Measurements from ENCODE around the gene MAGEB6. TPM values are rescaled to one million over a fixed set of nuclear protein-coding genes. Genes with fewer than 3 reads are reported as not detected.
"Not testable (repeated sequence)": the region's sequence is repeated elsewhere in the genome, so short reads cannot be mapped to it uniquely, and the experiment has no call there.

MAGEB6 gene, protein sequence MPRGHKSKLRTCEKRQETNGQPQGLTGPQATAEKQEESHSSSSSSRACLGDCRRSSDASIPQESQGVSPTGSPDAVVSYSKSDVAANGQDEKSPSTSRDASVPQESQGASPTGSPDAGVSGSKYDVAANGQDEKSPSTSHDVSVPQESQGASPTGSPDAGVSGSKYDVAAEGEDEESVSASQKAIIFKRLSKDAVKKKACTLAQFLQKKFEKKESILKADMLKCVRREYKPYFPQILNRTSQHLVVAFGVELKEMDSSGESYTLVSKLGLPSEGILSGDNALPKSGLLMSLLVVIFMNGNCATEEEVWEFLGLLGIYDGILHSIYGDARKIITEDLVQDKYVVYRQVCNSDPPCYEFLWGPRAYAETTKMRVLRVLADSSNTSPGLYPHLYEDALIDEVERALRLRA
- not detected for polyA plus RNA-seq (ENCODE audit: insufficient read length in 12 of 12)
- long read RNA-seq, donor 1, result 0 reads
- long read RNA-seq, donor 2, result 0 reads
- long read RNA-seq, donor 3, result 0 reads
- long read RNA-seq, donor 4, result 0 reads
- long read RNA-seq, donor 5, result 0 reads
- long read RNA-seq, donor 6, result 0 reads
- long read RNA-seq, donor 7, result 0 reads
- long read RNA-seq, donor 8, result 0 reads
- long read RNA-seq, donor 9, result 0 reads
- long read RNA-seq, donor 10, result 0 reads
- long read RNA-seq, donor 11, result 0 reads

DNA sequence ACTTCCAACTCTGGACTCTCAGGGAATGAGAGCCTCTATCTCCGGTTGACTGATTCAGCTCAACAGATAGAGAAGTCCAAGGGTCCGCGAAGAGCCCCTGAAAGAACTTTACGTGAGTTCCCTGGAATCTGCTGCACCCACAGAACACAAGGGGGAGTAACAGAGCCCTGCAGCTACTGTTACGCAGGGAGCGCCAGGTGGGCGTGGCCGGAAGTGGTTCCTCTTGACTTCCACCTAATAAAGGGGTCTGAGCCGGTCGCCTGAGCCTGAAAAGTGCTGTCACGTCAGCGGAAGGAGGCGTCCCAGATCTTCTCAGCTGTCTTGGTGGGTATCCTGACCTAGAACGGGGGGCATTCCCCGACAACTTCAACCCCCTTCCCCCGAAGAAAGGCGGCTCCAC is at the start of gene MAGEB6:
TSS of gene MAGEB6 (plus strand) at position 237 of the 400 bp plus-strand sequence. CDS start 1,407 bp downstream, outside the sequence.
- DNase-seq, result no peak

DNA sequence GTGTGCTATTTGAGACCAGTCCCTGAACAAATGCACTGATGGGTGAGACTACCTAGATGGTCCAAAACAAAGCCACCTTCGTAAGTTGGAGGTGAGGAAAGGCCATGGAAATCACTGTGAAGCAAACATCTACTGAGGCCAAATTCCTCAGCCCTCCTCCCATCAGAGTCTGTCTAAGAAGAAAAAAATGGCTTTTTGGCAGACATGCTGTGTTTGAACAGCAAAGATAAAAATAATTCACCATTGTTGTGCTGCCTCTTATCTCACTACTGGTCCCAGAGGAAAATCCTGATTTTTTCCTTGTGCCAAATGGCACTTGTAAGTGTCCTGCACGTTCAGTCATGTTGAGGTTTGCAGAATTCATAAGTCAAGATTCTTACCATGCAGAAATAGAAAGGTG is 46.2 kb upstream of the MAGEB6 start:
- no peak for DNase-seq

DNA sequence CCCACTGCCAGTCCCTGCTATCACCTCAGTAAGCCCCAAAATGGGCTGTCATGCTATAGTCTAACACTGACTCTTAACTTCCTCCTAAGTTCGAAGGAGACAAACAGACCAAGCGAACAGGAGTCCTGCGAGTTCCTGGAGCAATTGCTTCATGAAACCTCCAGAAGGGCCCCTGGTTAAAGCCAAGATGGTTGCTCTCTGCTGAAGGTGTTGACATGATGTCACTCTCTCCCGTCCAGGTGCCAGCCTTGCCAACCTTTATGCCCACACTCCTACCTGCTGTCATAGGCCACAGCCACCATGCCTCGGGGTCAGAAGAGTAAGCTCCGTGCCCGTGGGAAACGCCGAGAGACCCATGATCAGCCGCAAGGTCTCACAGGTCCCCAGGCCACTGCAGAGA is 31.9 kb upstream of the MAGEB6 start, which contains the start of gene MAGEB6B:
TSS of gene MAGEB6B (plus strand) at position 301 of the 400 bp plus-strand sequence. CDS start at position 301, 0 bp downstream.
- DNase-seq, result no peak

DNA sequence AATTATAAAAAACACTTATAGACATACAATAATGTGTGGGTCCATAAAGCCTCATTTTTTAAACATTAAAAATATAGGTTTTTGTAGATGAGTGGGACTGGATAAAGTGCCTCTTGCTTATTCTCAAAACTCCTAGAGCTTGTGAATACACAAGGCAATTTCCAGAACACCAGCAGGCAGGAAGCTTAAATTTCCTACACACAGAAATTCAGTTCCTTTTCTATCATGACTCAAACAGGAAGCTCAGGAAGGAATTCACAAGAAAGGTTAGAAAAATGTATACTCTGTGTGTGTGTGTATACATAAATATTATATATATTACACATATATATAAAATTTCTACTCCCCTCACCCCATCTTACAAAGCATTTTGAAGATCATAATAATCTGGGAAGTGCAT is 11.3 kb downstream of the MAGEB6 start:
- no peak for DNase-seq

DNA sequence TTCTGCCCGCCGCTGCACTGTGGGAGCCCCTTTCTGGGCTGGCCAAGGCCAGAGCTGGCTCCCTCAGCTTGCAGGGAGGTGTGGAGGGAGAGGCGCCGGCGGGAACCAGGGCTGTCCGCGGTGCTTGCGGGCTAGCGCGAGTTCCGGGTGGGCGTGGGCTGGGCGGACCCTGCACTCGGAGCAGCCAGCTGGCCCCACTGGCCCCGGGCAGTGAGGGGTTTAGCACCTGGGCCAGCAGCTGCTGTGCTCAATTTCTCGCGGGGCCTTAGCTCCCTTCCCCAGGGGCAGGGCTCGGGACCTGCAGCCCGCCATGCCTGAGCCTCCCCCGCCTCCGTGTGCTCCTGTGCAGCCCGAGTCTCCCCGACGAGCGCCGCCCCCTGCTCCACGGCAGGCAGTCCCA is 12.5 kb downstream of the MAGEB6 start:
- DNase-seq, result not testable (repeated sequence)

DNA sequence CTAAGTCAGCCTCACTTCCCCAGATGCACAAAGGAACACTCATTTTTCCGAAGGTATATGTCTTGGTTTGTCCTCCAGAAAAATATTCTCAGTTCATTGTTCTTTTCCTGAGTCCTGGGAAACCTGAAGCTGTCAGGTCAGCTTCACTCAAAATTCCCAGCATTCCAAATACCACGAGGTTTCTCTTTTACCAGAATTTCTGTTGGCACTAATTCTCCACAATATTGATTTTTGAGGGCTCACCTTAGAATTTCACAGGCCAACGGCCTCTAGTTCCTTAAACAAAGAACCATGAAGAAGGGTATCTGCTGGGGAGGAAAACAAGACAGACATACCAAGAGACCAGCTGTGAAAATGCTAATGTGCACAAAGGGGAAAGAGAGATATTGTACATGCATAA is 15.8 kb downstream of the MAGEB6 start:
- DNase-seq, result no peak

DNA sequence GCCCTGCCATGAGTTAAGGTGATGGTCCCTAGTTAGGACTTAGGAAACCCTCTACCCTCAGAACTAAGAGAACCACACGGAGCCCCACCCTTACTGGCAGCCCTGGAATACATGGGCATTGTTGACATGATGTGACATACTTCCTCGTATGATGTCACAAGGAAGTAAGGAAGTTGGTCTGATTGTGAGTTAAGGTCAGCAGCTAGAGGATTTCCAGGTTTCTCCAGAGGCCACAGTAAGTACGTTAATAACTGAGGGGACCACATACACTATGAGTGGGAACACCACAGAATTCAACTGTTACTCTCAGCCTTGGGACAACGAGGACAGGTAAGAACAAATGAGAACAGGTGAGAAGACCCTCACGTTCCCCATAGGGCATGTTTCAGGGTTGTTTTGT is 23.6 kb downstream of the MAGEB6 start, which contains the start of gene MAGEB5:
TSS of gene MAGEB5 (plus strand) at position 301 of the 400 bp plus-strand sequence. CDS start 1,133 bp downstream, outside the sequence.
- DNase-seq, result no peak

DNA sequence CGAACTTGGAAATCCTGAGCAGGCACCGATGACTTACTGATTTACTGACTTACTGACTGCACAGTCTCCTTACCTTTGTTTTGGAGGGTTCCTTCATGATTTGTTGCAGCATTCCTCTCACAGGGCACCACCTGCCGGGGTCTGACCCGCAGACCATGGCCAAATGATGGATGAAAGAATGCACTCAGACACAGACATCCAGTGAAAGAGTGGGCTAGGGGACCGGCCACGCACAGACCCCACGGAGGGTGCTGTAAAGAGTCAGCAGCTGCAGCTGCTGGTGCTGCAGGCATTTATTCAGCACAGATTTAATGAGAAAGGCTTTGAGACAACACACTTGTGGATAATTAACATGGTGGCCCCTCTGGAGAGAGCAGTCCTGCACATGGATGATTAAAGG is 27.1 kb downstream of the MAGEB6 start:
- DNase-seq, result no peak

DNA sequence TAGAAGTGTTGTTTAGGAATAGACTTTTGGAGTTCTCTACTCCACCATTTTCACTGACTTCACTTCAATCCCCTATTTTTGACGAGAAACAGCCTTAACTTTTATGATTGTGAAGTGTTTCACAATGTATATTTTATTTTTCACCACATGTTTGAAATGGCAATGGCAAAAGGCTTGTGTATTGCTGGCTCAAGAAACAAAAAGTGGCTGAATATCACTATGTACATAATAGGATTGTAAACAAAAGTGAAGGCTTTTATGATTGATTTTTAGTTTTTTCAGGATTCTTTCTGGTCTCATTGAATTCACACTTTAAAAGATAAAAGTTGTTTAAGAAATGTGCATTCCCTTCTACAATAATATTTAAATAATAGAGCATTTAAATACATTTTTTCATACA is 41.9 kb downstream of the MAGEB6 start:
- no peak for DNase-seq

Other genes with a start within 250 kb of the MAGEB6 start
- not detected for gene MAGEB18, start 54.1 kb upstream of the MAGEB6 start, polyA plus RNA-seq (ENCODE audit: insufficient read length in 12 of 12)
- not detected for gene MAGEB6B, start 31.8 kb upstream of the MAGEB6 start, polyA plus RNA-seq (ENCODE audit: insufficient read length in 12 of 12)
- not detected for gene MAGEB5, start 23.7 kb downstream of the MAGEB6 start, polyA plus RNA-seq (ENCODE audit: insufficient read length in 12 of 12)